ENCODE measurements around the gene AQP10.

Gene AQP10

DNA sequence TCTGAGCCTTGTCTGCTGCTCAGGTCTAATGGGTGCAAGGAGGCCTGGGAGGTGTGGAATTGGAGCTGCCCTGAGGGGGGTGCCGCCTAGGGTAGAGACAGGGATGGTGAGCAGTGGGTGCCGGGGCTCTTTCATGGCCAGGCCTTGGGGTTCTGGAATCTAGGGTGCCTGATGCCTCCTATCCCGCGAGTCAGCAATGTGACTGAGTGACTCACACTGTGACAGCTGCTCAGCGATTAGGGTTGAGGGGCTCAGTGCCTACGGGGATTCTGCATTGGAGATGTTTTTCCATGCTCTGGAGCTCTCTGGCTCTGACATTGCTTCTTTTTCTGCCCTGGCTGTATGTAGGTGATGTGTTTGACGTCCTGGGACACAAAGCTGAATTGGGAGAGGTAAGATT, 21.2 kb downstream of the AQP10 start:
- DNase-seq (ENCODE audit: low read depth), result no peak
- H3K4me3 ChIP-seq (ENCODE audit: low read depth, low read length), result no peak overlapping the region
- TF ChIP-seq, protein P1, sequence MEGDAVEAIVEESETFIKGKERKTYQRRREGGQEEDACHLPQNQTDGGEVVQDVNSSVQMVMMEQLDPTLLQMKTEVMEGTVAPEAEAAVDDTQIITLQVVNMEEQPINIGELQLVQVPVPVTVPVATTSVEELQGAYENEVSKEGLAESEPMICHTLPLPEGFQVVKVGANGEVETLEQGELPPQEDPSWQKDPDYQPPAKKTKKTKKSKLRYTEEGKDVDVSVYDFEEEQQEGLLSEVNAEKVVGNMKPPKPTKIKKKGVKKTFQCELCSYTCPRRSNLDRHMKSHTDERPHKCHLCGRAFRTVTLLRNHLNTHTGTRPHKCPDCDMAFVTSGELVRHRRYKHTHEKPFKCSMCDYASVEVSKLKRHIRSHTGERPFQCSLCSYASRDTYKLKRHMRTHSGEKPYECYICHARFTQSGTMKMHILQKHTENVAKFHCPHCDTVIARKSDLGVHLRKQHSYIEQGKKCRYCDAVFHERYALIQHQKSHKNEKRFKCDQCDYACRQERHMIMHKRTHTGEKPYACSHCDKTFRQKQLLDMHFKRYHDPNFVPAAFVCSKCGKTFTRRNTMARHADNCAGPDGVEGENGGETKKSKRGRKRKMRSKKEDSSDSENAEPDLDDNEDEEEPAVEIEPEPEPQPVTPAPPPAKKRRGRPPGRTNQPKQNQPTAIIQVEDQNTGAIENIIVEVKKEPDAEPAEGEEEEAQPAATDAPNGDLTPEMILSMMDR (IDR thresholded peaks at IDR 0.05; ENCODE audit: control insufficient read depth, extremely low read depth, insufficient read depth), result no peak

DNA sequence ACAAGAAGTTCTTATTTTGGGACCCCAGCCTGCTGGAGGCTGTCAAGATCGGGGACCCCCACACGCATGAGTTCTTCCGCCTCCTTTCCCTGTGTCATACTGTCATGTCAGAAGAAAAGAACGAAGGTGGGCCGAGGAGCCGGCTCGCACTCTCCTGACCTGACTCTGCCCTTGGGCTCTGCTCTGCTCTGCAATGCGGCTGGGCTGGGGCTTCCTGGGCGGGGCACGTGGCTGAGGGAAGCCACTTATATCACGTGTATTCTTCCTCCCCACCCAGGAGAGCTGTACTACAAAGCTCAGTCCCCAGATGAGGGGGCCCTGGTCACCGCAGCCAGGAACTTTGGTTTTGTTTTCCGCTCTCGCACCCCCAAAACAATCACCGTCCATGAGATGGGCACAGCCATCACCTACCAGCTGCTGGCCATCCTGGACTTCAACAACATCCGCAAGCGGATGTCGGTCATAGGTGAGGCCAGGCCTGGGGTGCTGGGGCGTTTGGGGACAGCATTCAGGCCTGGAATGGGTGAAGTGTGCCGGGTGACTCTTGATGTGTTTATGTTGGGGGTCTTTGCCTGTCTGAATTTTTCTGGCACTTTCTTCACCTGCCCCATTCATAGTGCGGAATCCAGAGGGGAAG, 22.1 kb downstream of the AQP10 start:
- TF ChIP-seq, protein P1 (IDR thresholded peaks at IDR 0.05; ENCODE audit: control insufficient read depth, extremely low read depth, insufficient read depth), result no peak
- DNase-seq (ENCODE audit: low read depth), result no peak
- H3K4me3 ChIP-seq (ENCODE audit: low read depth, low read length), result no peak overlapping the region

DNA sequence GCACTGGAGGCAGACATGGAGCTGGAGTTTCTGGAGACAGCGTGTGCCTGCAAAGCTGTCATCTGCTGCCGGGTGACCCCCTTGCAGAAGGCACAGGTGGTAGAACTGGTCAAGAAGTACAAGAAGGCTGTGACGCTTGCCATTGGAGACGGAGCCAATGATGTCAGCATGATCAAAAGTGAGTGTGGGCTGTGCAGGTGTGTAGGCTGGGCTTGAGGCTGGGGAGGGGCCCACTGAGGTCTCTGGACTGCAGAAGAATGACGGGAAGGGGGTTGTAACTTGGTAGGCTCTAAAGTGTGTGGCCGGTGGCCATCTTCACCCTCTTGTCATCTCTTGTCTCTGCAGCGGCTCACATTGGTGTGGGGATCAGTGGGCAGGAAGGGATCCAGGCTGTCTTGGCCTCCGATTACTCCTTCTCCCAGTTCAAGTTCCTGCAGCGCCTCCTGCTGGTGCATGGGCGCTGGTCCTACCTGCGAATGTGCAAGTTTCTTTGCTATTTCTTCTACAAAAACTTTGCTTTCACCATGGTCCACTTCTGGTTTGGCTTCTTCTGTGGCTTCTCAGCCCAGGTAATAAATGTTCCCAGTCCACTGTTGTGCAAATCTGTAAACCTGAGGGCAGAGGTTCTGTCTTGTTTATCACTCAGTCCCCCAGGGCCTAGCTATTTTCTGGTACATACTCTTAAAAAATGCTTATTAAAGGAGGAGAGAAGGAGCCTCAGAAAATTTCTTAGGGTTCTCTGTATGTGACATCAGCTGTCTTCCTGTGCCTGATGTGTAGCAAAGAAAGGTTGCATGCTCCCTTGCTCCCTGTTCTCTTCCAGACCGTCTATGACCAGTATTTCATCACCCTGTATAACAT, 24.3 kb downstream of the AQP10 start:
- TF ChIP-seq, protein P1 (IDR thresholded peaks at IDR 0.05; ENCODE audit: control insufficient read depth, extremely low read depth, insufficient read depth), result peak; percentile 89
- DNase-seq (ENCODE audit: low read depth), result peak; percentile 42

DNA sequence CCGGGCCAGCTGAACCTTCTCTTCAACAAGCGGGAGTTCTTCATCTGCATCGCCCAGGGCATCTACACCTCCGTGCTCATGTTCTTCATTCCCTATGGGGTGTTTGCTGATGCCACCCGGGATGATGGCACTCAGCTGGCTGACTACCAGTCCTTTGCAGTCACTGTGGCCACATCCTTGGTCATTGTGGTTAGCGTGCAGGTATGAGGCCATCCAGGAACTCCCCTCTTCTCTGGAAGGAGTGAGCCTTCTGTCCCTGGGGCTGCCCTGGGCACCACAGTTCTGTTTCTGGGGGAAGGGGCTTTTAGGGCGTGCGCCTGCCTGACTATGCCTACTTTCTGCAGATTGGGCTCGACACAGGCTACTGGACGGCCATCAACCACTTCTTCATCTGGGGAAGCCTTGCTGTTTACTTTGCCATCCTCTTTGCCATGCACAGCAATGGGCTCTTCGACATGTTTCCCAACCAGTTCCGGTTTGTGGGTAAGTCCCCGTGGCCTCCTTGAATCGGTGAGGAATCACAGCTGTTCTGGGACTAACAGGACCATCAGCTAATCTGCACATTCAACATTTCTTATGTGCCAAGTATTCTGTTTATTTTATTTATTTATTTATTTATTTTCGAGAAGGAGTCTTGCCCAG, 25.5 kb downstream of the AQP10 start:
- DNase-seq (ENCODE audit: low read depth), result no peak
- H3K4me3 ChIP-seq (ENCODE audit: low read depth, low read length), result no peak overlapping the region
- TF ChIP-seq, protein P1 (IDR thresholded peaks at IDR 0.05; ENCODE audit: control insufficient read depth, extremely low read depth, insufficient read depth), result no peak

More for the DNA sequence above, 24.3 kb downstream of the AQP10 start:
- no peak overlapping the region for H3K4me3 ChIP-seq (ENCODE audit: low read depth, low read length)

DNA sequence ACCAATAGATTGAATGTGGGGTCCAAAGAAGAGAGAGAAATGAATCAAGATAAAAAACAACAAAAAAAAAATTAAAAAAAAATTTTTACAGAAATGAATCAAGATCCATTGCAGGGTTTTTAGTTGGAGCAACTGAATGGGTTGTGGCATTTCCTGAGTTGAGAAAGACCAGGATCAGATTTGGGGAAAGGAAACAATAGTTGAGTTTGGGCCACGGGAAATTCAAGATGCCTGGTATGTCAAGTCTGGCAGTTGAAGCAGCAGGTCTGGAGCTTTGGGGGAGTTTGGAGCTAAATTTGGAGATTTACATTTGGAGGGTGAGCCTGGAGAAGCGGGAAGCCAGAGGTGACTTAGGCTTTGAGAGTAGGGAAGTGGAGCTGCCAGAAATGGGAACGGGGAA, 27.1 kb downstream of the AQP10 start:
- TF ChIP-seq, protein P1 (IDR thresholded peaks at IDR 0.05; ENCODE audit: control insufficient read depth, extremely low read depth, insufficient read depth), result no peak
- no peak for DNase-seq (ENCODE audit: low read depth)
- no peak overlapping the region for H3K4me3 ChIP-seq (ENCODE audit: low read depth, low read length)

DNA sequence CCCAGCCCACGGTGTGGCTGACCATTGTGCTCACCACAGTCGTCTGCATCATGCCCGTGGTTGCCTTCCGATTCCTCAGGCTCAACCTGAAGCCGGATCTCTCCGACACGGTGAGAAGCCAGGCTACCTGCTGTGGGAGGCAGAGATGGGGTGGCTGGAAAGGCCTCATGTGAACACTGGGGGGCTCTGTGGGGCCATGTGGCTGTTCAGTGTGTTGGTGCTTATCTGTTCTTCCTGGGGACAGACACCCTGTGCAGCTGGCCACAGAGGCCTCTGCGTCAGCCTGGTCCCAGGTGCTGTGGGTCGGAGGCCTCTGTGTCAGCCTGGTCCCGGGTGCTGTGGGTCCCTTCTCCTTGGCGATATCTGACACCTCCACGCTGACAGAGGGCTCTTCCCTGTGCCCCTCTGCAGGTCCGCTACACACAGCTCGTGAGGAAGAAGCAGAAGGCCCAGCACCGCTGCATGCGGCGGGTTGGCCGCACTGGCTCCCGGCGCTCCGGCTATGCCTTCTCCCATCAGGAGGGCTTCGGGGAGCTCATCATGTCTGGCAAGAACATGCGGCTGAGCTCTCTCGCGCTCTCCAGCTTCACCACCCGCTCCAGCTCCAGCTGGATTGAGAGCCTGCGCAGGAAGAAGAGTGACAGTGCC, 27.7 kb downstream of the AQP10 start:
- TF ChIP-seq, protein P1 (IDR thresholded peaks at IDR 0.05; ENCODE audit: control insufficient read depth, extremely low read depth, insufficient read depth), result no peak
- no peak overlapping the region for H3K4me3 ChIP-seq (ENCODE audit: low read depth, low read length)
- no peak for DNase-seq (ENCODE audit: low read depth)

Data from LNCaP clone FGC (cell line).